ENCODE measurements around the gene SYNPO.

Gene SYNPO

GRCh38 chr5:150674341-150674821, 33.9 kb downstream of the SYNPO start:
- Histone ChIP-seq H4K20me1 (ENCODE audit: insufficient read depth, low read length) (no peaks in the 10 kb centered on the region), H3K4me3 (ENCODE audit: low read length) (no peak overlapping the region), H3K9ac (ENCODE audit: low read length) (no peak overlapping the region), H3K9me3 (replicated peaks; ENCODE audit: insufficient read depth, low read length) (no peaks in the 10 kb centered on the region), H3F3A (ENCODE audit: insufficient read depth, low read length) (no peaks in the 10 kb centered on the region), H3K36me3 (replicated peaks; ENCODE audit: insufficient read depth, low read length) (no peaks in the 10 kb centered on the region), H2AFZ (ENCODE audit: low read length) (no peak overlapping the region), H3K4me2 (ENCODE audit: low read depth, low read length) (no peak overlapping the region), H3K79me2 (ENCODE audit: low read length) (no peaks in the 10 kb centered on the region), H3K27me3 (replicated peaks; ENCODE audit: insufficient read depth, low read length) (peaks cover 10% of the 10 kb centered on the region; the same call in 1 of the 2 replicates), H3K4me1 (ENCODE audit: low read length) (no peaks in the 10 kb centered on the region), H3K9me2 (replicated peaks; ENCODE audit: insufficient read depth, low read length) (no peaks in the 10 kb centered on the region), H3K27ac (ENCODE audit: low read length) (no peak overlapping the region)
- no peak for DNase-seq
- TF ChIP-seq CTCF (IDR thresholded peaks at IDR 0.05; ENCODE audit: low read length) (no peak), EZH2 (optimal IDR thresholded peaks at IDR 0.05; ENCODE audit: low read depth, low read length) (no peak), EZH2phosphoT487 (IDR thresholded peaks at IDR 0.05; ENCODE audit: low read length) (no peak)

GRCh38 chr5:150675069-150675468, 34.6 kb downstream of the SYNPO start:
- H4K20me1 ChIP-seq (ENCODE audit: insufficient read depth, low read length): no peaks in the 10 kb centered on the region
- H3K79me2 ChIP-seq (ENCODE audit: low read length): no peaks in the 10 kb centered on the region
- no peaks in the 10 kb centered on the region for H3K9me3 ChIP-seq (replicated peaks; ENCODE audit: insufficient read depth, low read length)
- H3K9me2 ChIP-seq (replicated peaks; ENCODE audit: insufficient read depth, low read length): no peaks in the 10 kb centered on the region
- no peak overlapping the region for H2AFZ ChIP-seq (ENCODE audit: low read length)
- no peak overlapping the region for H3K9ac ChIP-seq (ENCODE audit: low read length)
- no peaks in the 10 kb centered on the region for H3K36me3 ChIP-seq (replicated peaks; ENCODE audit: insufficient read depth, low read length)
- H3F3A ChIP-seq (ENCODE audit: insufficient read depth, low read length): no peaks in the 10 kb centered on the region
- no peaks in the 10 kb centered on the region for H3K4me1 ChIP-seq (ENCODE audit: low read length)
- peaks cover 10% of the 10 kb centered on the region; the same call in 1 of the 2 replicates for H3K27me3 ChIP-seq (replicated peaks; ENCODE audit: insufficient read depth, low read length)
- no peak overlapping the region for H3K4me3 ChIP-seq (ENCODE audit: low read length)
- TF ChIP-seq EZH2phosphoT487 (IDR thresholded peaks at IDR 0.05; ENCODE audit: low read length) (no peak), EZH2 (optimal IDR thresholded peaks at IDR 0.05; ENCODE audit: low read depth, low read length) (no peak), CTCF (IDR thresholded peaks at IDR 0.05; ENCODE audit: low read length) (no peak)
- no peak overlapping the region for H3K27ac ChIP-seq (ENCODE audit: low read length)
- no peak overlapping the region for H3K4me2 ChIP-seq (ENCODE audit: low read depth, low read length)
- DNase-seq: no peak

- H3K4me1 ChIP-seq (ENCODE audit: low read length): no peaks in the 10 kb centered on the region
- H3K9me3 ChIP-seq (replicated peaks; ENCODE audit: insufficient read depth, low read length): no peaks in the 10 kb centered on the region
- H3K4me3 ChIP-seq (ENCODE audit: low read length): no peak overlapping the region
- H3K4me2 ChIP-seq (ENCODE audit: low read depth, low read length): no peak overlapping the region
- no peak overlapping the region for H3K9ac ChIP-seq (ENCODE audit: low read length)
- no peak overlapping the region for H3K27ac ChIP-seq (ENCODE audit: low read length)
- no peaks in the 10 kb centered on the region for H3K27me3 ChIP-seq (replicated peaks; ENCODE audit: insufficient read depth, low read length)
- H4K20me1 ChIP-seq (ENCODE audit: insufficient read depth, low read length): no peaks in the 10 kb centered on the region
- H3F3A ChIP-seq (ENCODE audit: insufficient read depth, low read length): no peaks in the 10 kb centered on the region
- H3K79me2 ChIP-seq (ENCODE audit: low read length): no peaks in the 10 kb centered on the region
- H2AFZ ChIP-seq (ENCODE audit: low read length): no peak overlapping the region
- TF ChIP-seq EZH2 (optimal IDR thresholded peaks at IDR 0.05; ENCODE audit: low read depth, low read length) (no peak), EZH2phosphoT487 (IDR thresholded peaks at IDR 0.05; ENCODE audit: low read length) (no peak), CTCF (IDR thresholded peaks at IDR 0.05; ENCODE audit: low read length) (no peak)
- H3K9me2 ChIP-seq (replicated peaks; ENCODE audit: insufficient read depth, low read length): no peaks in the 10 kb centered on the region
- no peak for DNase-seq
- no peaks in the 10 kb centered on the region for H3K36me3 ChIP-seq (replicated peaks; ENCODE audit: insufficient read depth, low read length)
These were observed 36.1 kb downstream of the SYNPO start for GRCh38 chr5:150676578-150676977.
